Panc1 (cell line): ENCODE data around the gene TCTN3.

ENCODE experiments used
- CTCF ChIP-seq: fragments of 450-650 bp; IDR thresholded peaks from 2 replicates; pipeline ENCODE4 v1.5.1; 2017; ENCODE audit warnings: mild to moderate bottlenecking
- POLR2AphosphoS5 ChIP-seq: IDR thresholded peaks from 2 replicates; pipeline ENCODE4 v1.6.1; 2012; ENCODE audit warnings: mild to moderate bottlenecking, low read depth, low read length, moderate library complexity
- SIN3A ChIP-seq: IDR thresholded peaks from 2 replicates; pipeline ENCODE4 v1.6.1; 2012; ENCODE audit warnings: low read depth, mild to moderate bottlenecking, low read length, moderate library complexity, borderline replicate concordance; ENCODE audit not compliant: insufficient read depth
- TCF7L2 ChIP-seq: IDR thresholded peaks from 2 replicates; pipeline ENCODE4 v1.6.1; 2011; ENCODE audit warnings: mild to moderate bottlenecking, low read depth, low read length, inconsistent platforms
- TF ChIP-seq, protein P1 (sequence below), 2 experiments: IDR thresholded peaks; 2 replicates each; pipeline ENCODE4 v1.6.1; 2011 to 2012; ENCODE audit warnings: low read depth in 2 of 2, control low read depth in 1 of 2, low read length in 1 of 2, mild to moderate bottlenecking in 1 of 2, moderate library complexity in 1 of 2; ENCODE audit not compliant: insufficient read depth in 1 of 2

DNA sequence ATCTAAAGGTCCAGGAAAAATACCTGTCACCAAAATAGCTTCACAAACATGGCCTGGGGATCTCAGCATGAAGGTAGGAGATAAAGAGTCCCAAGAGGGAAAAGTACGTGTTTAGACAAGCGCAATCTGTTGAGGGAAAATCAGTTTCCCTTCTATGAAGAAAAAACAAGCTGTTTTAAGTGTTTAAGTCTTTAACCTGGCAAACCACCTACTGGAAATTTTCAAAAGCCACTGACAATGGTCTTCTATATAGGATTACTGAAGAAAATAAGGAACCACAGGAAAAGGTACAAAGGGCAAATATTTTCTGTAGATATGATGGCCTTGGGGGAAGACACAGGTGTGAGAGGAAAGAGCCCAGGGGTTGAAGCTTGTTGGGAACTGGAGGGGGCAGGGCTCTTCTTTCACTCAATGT is 58.4 kb downstream of the TCTN3 start:
- TF ChIP-seq CTCF (no peak), POLR2AphosphoS5 (no peak), SIN3A (no peak), TCF7L2 (no peak)
- TF ChIP-seq, protein P1, sequence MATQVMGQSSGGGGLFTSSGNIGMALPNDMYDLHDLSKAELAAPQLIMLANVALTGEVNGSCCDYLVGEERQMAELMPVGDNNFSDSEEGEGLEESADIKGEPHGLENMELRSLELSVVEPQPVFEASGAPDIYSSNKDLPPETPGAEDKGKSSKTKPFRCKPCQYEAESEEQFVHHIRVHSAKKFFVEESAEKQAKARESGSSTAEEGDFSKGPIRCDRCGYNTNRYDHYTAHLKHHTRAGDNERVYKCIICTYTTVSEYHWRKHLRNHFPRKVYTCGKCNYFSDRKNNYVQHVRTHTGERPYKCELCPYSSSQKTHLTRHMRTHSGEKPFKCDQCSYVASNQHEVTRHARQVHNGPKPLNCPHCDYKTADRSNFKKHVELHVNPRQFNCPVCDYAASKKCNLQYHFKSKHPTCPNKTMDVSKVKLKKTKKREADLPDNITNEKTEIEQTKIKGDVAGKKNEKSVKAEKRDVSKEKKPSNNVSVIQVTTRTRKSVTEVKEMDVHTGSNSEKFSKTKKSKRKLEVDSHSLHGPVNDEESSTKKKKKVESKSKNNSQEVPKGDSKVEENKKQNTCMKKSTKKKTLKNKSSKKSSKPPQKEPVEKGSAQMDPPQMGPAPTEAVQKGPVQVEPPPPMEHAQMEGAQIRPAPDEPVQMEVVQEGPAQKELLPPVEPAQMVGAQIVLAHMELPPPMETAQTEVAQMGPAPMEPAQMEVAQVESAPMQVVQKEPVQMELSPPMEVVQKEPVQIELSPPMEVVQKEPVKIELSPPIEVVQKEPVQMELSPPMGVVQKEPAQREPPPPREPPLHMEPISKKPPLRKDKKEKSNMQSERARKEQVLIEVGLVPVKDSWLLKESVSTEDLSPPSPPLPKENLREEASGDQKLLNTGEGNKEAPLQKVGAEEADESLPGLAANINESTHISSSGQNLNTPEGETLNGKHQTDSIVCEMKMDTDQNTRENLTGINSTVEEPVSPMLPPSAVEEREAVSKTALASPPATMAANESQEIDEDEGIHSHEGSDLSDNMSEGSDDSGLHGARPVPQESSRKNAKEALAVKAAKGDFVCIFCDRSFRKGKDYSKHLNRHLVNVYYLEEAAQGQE (IDR thresholded peaks at IDR 0.05; ENCODE audit: insufficient read depth in 1 of 2, low read depth in 2 of 2, low read length in 1 of 2), result no peak
